22Rv1 (cell line): ENCODE results near the gene NXPE3.

Experiments used
- CTCF ChIP-seq: fragments of 450-650 bp; IDR thresholded peaks from 2 replicates; pipeline ENCODE4 v1.5.1; 2017; ENCODE audit warnings: mild to moderate bottlenecking
- ZFX ChIP-seq: fragments of 450-650 bp; IDR thresholded peaks from 2 replicates; pipeline ENCODE4 v1.6.1; 2017; ENCODE audit warnings: antibody characterized with exemption, borderline replicate concordance

- TF ChIP-seq CTCF (no peak), ZFX (no peak)
Observed at GRCh38 chr3:101824702-101825101, 45.7 kb downstream of the NXPE3 start.
